Activated T-helper 2 cell treated with anti-CD3 and anti-CD28 coated beads, Interferon-gamma antibody, Interleukin-2, Interleukin-4, amounts not matched to agents 10 μg/mL and 5 μg/mL and 100 μg/mL, durations not matched to agents 14 hours and 24 hours and 36 hours (primary cell): ENCODE measurements around the gene ATAD2B. TPM values are rescaled to one million over a fixed set of nuclear protein-coding genes. Genes with fewer than 3 reads are reported as not detected.

ENCODE experiments used
- DNase-seq: peaks from one replicate; pipeline ENCODE4 v3.0.0; 2021; ENCODE audit warnings: low spot score
- H3K27ac Mint-ChIP-seq: one replicate; pipeline ENCODE4 v1.8.0; 2021; ENCODE audit warnings: mixed read lengths
- H3K27me3 Mint-ChIP-seq: one replicate; pipeline ENCODE4 v1.8.0; 2021; ENCODE audit warnings: low read depth, mixed read lengths
- H3K36me3 Mint-ChIP-seq: one replicate; pipeline ENCODE4 v1.8.0; 2021; ENCODE audit warnings: low read depth, mixed read lengths
- H3K4me1 Mint-ChIP-seq: one replicate; pipeline ENCODE4 v1.8.0; 2021; ENCODE audit warnings: low read depth, mixed read lengths
- H3K4me3 Mint-ChIP-seq: one replicate; pipeline ENCODE4 v1.8.0; 2021; ENCODE audit warnings: low read depth, mild to moderate bottlenecking, moderate library complexity, mixed read lengths
- H3K9me3 Mint-ChIP-seq: one replicate; pipeline ENCODE4 v1.8.0; 2021; ENCODE audit warnings: mixed read lengths
- intact Hi-C: fragments of 100-400 bp; cut with micrococcal nuclease; formaldehyde crosslinking; loops from one replicate; pipeline ENCODE4 v1.15.1; 2023
- total RNA-seq: library from RNA; stranded (reverse); gene quantifications from 2 replicates; pipeline ENCODE4 v1.2.3, GENCODE V29; 2022

Gene ATAD2B
- total RNA-seq, 1 donor from 2014 or later, result 24.8 TPM

- Mint-ChIP-seq H3K27me3 (no peaks in the 10 kb centered on the region), H3K4me3 (no peak overlapping the region), H3K4me1 (no peaks in the 10 kb centered on the region), H3K27ac (no peak overlapping the region), H3K9me3 (no peaks in the 10 kb centered on the region), H3K36me3 (no peaks in the 10 kb centered on the region)
- DNase-seq, result no peak
- intact Hi-C loops, result no loop called here
Observed at GRCh38 chr2:23709311-23709710, 217.6 kb downstream of the ATAD2B start.

GRCh38 chr2:23708771-23709170 lies 218.2 kb downstream of the ATAD2B start:
- H3K36me3 Mint-ChIP-seq, result no peaks in the 10 kb centered on the region
- no peaks in the 10 kb centered on the region for H3K4me1 Mint-ChIP-seq
- no peaks in the 10 kb centered on the region for H3K9me3 Mint-ChIP-seq
- DNase-seq, result no peak
- H3K27ac Mint-ChIP-seq, result no peak overlapping the region
- H3K4me3 Mint-ChIP-seq, result no peak overlapping the region
- intact Hi-C loops, result no loop called here
- H3K27me3 Mint-ChIP-seq, result no peaks in the 10 kb centered on the region

DNA sequence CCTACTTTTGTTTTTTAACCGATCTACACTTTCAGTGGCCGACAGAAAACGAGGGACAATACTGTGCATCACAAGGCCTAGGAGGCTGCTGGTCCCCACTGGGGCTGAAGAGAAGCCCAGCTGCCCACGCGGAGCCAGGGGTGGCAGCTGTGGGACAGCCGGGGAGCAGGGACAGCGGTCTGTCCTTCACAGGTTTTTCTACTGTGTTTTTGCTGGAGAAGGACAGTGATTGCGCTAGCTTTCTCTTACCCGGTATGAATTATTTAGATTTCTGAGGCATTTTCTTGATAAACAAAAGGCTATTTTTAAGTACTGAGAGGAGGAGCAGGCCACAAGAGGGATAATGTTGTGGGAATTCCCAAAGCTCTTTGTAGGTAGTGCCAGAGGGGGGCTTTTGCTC lies 219.8 kb downstream of the ATAD2B start:
- no peaks in the 10 kb centered on the region for H3K36me3 Mint-ChIP-seq
- DNase-seq, result peak; percentile 5
- no peaks in the 10 kb centered on the region for H3K4me1 Mint-ChIP-seq
- no peak overlapping the region for H3K4me3 Mint-ChIP-seq
- H3K9me3 Mint-ChIP-seq, result no peaks in the 10 kb centered on the region
- H3K27ac Mint-ChIP-seq, result no peak overlapping the region
- intact Hi-C loops, result no loop called here
- H3K27me3 Mint-ChIP-seq, result no peaks in the 10 kb centered on the region

- Mint-ChIP-seq H3K36me3 (no peaks in the 10 kb centered on the region), H3K4me1 (no peaks in the 10 kb centered on the region), H3K9me3 (no peaks in the 10 kb centered on the region), H3K4me3 (no peak overlapping the region), H3K27me3 (no peaks in the 10 kb centered on the region), H3K27ac (no peak overlapping the region)
- intact Hi-C loops, result no loop called here
- DNase-seq, result peak; percentile 6
Observed at GRCh38 chr2:23706613-23707078, 220.3 kb downstream of the ATAD2B start.

DNA sequence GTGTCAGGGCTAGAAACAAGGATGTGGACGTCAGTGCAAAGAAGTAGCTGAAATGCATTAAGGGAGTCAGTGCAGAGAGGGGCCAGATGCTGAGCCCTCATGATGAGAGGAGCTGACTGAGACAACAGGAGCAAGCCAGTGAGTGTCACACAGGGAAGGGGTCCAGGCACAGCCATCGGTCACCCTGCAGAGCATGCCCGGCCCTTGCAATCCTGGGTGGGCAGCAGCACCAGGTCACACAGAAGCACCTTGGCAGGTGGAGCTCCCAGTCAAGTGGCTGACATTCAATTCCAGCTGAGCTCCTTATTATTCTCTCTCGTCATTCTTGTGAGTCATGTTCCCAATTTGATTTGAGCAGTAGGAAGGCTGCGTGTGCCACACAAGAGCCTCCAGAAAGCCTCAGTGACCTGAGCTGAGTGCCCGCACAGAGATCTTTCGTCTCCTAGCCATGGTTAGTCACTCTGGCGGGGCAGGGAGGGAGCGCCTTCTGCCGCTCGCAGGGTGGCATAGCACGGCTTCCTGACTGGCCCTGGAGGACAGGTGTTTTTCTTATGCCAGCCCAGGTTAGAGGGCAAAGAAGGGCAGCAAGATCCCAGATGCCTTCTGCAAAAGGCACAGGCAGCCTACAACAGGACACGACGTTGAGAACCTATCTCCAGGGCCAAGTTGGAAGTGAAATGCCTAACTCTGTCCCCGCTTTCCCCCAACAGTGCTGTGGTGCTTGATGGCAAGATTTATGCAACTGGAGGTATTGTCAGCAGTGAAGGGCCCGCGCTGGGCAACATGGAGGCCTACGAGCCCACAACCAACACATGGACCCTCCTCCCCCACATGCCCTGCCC lies 220.9 kb downstream of the ATAD2B start:
- H3K4me3 Mint-ChIP-seq, result no peak overlapping the region
- no peaks in the 10 kb centered on the region for H3K27me3 Mint-ChIP-seq
- DNase-seq, result peak; percentile 5
- H3K27ac Mint-ChIP-seq, result no peak overlapping the region
- intact Hi-C loops, result no loop called here
- no peaks in the 10 kb centered on the region for H3K9me3 Mint-ChIP-seq
- no peaks in the 10 kb centered on the region for H3K36me3 Mint-ChIP-seq
- H3K4me1 Mint-ChIP-seq, result no peaks in the 10 kb centered on the region

- Mint-ChIP-seq H3K9me3 (no peaks in the 10 kb centered on the region), H3K27ac (no peak overlapping the region), H3K4me3 (no peak overlapping the region), H3K36me3 (no peaks in the 10 kb centered on the region), H3K27me3 (no peaks in the 10 kb centered on the region), H3K4me1 (no peaks in the 10 kb centered on the region)
- intact Hi-C loops, result no loop called here
- no peak for DNase-seq
Observed at GRCh38 chr2:23703583-23704385, 223.1 kb downstream of the ATAD2B start.

- H3K27me3 Mint-ChIP-seq, result no peaks in the 10 kb centered on the region
- intact Hi-C loops, result no loop called here
- H3K36me3 Mint-ChIP-seq, result no peaks in the 10 kb centered on the region
- no peak overlapping the region for H3K27ac Mint-ChIP-seq
- no peaks in the 10 kb centered on the region for H3K4me1 Mint-ChIP-seq
- no peak overlapping the region for H3K4me3 Mint-ChIP-seq
- no peaks in the 10 kb centered on the region for H3K9me3 Mint-ChIP-seq
- DNase-seq, result no peak
Observed at GRCh38 chr2:23703037-23703582, 223.8 kb downstream of the ATAD2B start.

- no peaks in the 10 kb centered on the region for H3K4me1 Mint-ChIP-seq
- no peak for DNase-seq
- no peak overlapping the region for H3K27ac Mint-ChIP-seq
- H3K27me3 Mint-ChIP-seq, result no peaks in the 10 kb centered on the region
- no peaks in the 10 kb centered on the region for H3K9me3 Mint-ChIP-seq
- intact Hi-C loops, result no loop called here
- no peaks in the 10 kb centered on the region for H3K36me3 Mint-ChIP-seq
- H3K4me3 Mint-ChIP-seq, result no peak overlapping the region
Observed at GRCh38 chr2:23700627-23701026, 226.3 kb downstream of the ATAD2B start.

DNA sequence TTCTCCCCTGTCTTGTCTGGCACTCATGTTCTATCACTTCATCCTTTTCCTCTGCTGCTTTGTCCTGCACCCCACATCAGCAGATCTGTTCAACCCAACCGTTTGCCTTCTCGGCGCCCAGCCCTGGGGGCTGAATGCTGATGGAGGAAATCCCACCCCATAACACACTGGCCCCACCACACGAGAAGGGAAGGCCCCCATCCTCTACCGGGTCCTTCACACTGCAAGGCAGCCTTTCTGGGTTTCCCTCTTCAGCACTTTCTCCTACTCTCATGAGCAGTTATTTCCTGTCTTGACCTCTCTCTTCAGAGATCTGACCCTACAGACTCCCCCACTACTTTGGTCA lies 227.4 kb downstream of the ATAD2B start:
- Mint-ChIP-seq H3K27me3 (no peaks in the 10 kb centered on the region), H3K4me3 (no peak overlapping the region), H3K36me3 (no peaks in the 10 kb centered on the region), H3K27ac (no peak overlapping the region), H3K9me3 (no peaks in the 10 kb centered on the region), H3K4me1 (no peaks in the 10 kb centered on the region)
- no peak for DNase-seq
- intact Hi-C loops, result no loop called here

DNA sequence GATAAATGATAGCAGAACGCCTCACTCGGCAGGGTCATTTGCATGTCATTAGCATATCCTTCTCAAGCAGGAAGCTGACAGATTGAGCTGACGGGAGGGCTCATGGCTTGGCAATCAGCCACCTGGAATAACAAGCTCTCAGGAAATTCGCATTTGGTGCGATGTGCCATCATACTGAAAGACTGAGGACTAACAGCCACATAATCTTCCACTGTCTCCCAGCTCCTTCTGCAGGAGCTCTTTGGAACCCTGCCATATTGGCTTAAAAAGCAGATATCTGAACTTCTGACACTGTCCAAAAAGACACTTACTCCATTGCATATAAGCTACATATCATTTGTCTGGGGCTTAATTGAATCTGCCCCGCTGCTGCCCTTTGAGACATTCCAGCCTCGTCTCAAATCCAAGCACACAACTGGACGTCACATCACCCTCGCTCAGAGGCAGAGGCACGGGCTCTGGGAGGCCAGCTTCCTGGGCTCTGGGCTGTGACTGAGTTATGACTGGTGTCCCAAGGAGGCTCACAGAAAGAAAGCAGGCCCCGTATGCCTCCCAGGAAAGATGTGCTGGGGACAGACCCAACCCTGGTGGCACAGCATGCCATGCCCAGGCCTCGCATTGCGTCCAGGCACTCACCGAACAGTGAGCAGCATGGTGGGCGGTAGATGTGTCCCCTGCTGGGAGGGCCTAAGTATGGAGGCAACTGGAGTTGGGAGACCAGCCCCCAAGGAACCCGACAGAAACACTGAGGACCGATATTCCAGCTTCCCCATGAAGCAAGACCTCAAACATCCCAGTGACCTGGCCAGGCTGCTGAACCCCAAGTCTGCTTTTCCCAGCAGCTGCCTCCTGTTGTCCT lies 228.0 kb downstream of the ATAD2B start:
- intact Hi-C loops, result no loop called here
- Mint-ChIP-seq H3K36me3 (no peaks in the 10 kb centered on the region), H3K27ac (no peak overlapping the region), H3K4me1 (no peaks in the 10 kb centered on the region), H3K4me3 (no peak overlapping the region), H3K9me3 (no peaks in the 10 kb centered on the region), H3K27me3 (no peaks in the 10 kb centered on the region)
- DNase-seq, result no peak
